HEK293T (cell line): ENCODE data around the gene LTB4R2.

Experiments
- CTCF ChIA-PET: fragments of 350-600 bp; formaldehyde crosslinking; extraction: SDS; loops from one replicate; lab custom pipeline; 2021; ENCODE audit warnings: antibody characterized with exemption, inconsistent platforms; lab: Yijun Ruan, JAX
- POLR2A ChIA-PET: fragments of 350-600 bp; formaldehyde crosslinking; extraction: SDS; loops from one replicate; lab custom pipeline; 2020; ENCODE audit warnings: antibody characterized with exemption, inconsistent platforms; lab: Yijun Ruan, JAX
- DNase-seq: peaks from one replicate; pipeline ENCODE4 v3.0.0; 2012; ENCODE audit warnings: mixed read lengths; ENCODE audit errors: extremely low spot score
- ARNT ChIP-seq: fragments of 450-650 bp; IDR thresholded peaks from 2 replicates; pipeline ENCODE4 v1.6.1; 2017; ENCODE audit warnings: mild to moderate bottlenecking
- BHLHE40 ChIP-seq: fragments of 450-650 bp; IDR thresholded peaks from 2 replicates; pipeline ENCODE4 v1.6.1; 2016; ENCODE audit warnings: mild to moderate bottlenecking, moderate library complexity, borderline replicate concordance
- CTBP1 ChIP-seq: fragments of 450-650 bp; IDR thresholded peaks from 2 replicates; pipeline ENCODE4 v1.6.1; 2016; ENCODE audit warnings: borderline replicate concordance
- ELF4 ChIP-seq: fragments of 450-650 bp; IDR thresholded peaks from 2 replicates; pipeline ENCODE4 v1.6.1; 2017; ENCODE audit warnings: antibody characterized with exemption
- FOXA1 ChIP-seq: fragments of 450-650 bp; IDR thresholded peaks from 2 replicates; pipeline ENCODE4 v1.6.1; 2016; ENCODE audit warnings: mild to moderate bottlenecking
- FOXK2 ChIP-seq: fragments of 450-650 bp; IDR thresholded peaks from 2 replicates; pipeline ENCODE4 v1.6.1; 2016; ENCODE audit warnings: mild to moderate bottlenecking
- FOXM1 ChIP-seq: fragments of 450-650 bp; IDR thresholded peaks from 2 replicates; pipeline ENCODE4 v1.6.1; 2017; ENCODE audit warnings: mild to moderate bottlenecking, borderline replicate concordance
- HDGF ChIP-seq: fragments of 450-650 bp; IDR thresholded peaks from 2 replicates; pipeline ENCODE4 v1.6.1; 2017; ENCODE audit warnings: antibody characterized with exemption, borderline replicate concordance
- L3MBTL2 ChIP-seq: fragments of 450-650 bp; conservative IDR thresholded peaks from 2 replicates; pipeline ENCODE4 v1.6.1; 2016; ENCODE audit warnings: mild to moderate bottlenecking
- LEF1 ChIP-seq: fragments of 450-650 bp; IDR thresholded peaks from 2 replicates; pipeline ENCODE4 v1.6.1; 2017; ENCODE audit warnings: mild to moderate bottlenecking, borderline replicate concordance
- NFRKB ChIP-seq: fragments of 450-650 bp; IDR thresholded peaks from 2 replicates; pipeline ENCODE4 v1.6.1; 2016; ENCODE audit warnings: mild to moderate bottlenecking, moderate library complexity
- SP1 ChIP-seq: fragments of 450-650 bp; IDR thresholded peaks from 2 replicates; pipeline ENCODE4 v1.6.1; 2017
- SUZ12 ChIP-seq: fragments of 450-650 bp; IDR thresholded peaks from 2 replicates; pipeline ENCODE4 v1.6.1; 2016; ENCODE audit warnings: mild to moderate bottlenecking
- TARDBP ChIP-seq: fragments of 450-650 bp; IDR thresholded peaks from 2 replicates; pipeline ENCODE4 v1.6.1; 2016
- ZNF384 ChIP-seq: fragments of 450-650 bp; IDR thresholded peaks from 2 replicates; pipeline ENCODE4 v1.6.1; 2016
- TF ChIP-seq, protein P1 (sequence below): fragments of 450-650 bp; IDR thresholded peaks from 2 replicates; pipeline ENCODE4 v1.6.1; 2016

Gene LTB4R2

DNA sequence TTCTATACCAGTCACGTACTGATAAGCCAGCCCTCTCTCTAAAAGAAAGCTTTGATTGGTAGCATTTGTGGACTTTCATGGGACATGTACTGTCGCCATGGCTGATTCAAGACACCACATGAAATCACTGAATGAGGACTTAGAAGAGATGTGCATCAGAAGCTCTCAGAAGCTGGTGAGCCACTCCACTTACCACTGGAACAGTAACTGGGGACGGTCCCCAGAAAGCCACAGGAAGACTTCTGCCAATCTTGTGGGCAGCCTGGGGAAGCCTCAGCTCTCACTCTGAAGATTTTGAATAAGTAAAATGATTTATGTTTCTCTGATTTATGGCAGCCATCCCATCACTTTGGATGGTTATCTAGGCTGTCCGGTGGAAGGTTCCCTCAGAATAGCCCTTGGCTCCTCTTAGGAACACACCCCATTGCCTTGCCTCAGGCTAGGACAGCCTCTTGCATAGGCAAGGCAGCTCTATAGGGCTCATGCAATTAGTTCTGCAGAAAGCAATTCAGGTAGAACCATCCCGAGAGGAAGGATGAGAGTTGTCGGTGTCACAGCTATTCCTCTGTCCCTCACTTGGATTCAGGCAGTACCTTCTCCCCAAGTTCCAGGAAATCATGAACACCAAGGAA, 20.2 kb upstream of the LTB4R2 start:
- TF ChIP-seq FOXA1 (no peak), NFRKB (no peak), FOXM1 (no peak), ARNT (no peak), BHLHE40 (no peak), CTBP1 (no peak), HDGF (no peak), SUZ12 (no peak), FOXK2 (no peak), ZNF384 (no peak), L3MBTL2 (no peak), TARDBP (no peak), ELF4 (no peak), SP1 (no peak), LEF1 (no peak)
- TF ChIP-seq, protein P1, sequence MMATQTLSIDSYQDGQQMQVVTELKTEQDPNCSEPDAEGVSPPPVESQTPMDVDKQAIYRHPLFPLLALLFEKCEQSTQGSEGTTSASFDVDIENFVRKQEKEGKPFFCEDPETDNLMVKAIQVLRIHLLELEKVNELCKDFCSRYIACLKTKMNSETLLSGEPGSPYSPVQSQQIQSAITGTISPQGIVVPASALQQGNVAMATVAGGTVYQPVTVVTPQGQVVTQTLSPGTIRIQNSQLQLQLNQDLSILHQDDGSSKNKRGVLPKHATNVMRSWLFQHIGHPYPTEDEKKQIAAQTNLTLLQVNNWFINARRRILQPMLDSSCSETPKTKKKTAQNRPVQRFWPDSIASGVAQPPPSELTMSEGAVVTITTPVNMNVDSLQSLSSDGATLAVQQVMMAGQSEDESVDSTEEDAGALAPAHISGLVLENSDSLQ: no peak
- CTCF ChIA-PET: interaction anchor here (0.6 to 1.7 kb wide), 2 partner anchors 9 to 18 kb away, joined by 4 to 6 read pairs; partner anchors contain the start of gene RABGGTA
- POLR2A ChIA-PET: interaction anchor here (0.7 to 1.4 kb wide), 5 partner anchors 19 to 152 kb away, joined by 3 to 6 read pairs (median 4); partner anchors contain the start of genes CHMP4A and TINF2
- no peak for DNase-seq

DNA sequence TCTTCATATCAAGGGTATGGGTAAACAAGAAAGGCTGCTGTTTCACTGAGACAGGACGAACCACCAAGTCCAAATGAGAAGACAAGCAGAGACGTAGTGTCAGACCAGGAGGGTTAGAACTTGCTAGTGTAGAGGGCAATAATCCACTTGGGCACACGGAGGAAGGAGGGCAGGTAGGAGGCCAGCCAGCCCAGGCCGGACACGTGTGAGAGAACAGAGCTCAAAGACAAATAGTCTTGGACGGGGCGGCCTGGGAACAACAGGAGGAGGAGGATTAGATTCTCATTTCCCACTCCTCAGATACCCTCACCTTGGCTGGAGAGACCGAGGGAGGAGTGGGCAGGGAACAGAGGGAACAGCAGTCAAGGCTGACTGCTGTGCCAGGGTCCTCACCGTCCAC, 19.2 kb upstream of the LTB4R2 start:
- ChIA-PET CTCF (interaction anchor here (1.7 kb wide), 1 partner anchor 19 kb away, joined by 6 read pairs; the partner anchor contains the start of gene RABGGTA), POLR2A (interaction anchor here (0.9 to 2.9 kb wide), 4 partner anchors 8 to 48 kb away, joined by 3 to 22 read pairs (median 8); partner anchors contain the start of genes DHRS1, NOP9, RABGGTA and TINF2)
- TF ChIP-seq ARNT (no peak), BHLHE40 (no peak), SUZ12 (no peak), TARDBP (no peak), FOXK2 (no peak), LEF1 (no peak), FOXA1 (no peak), HDGF (no peak), L3MBTL2 (no peak), SP1 (no peak), CTBP1 (no peak), ZNF384 (no peak), NFRKB (no peak), FOXM1 (no peak)
- TF ChIP-seq, protein P1: no peak
- no peak for DNase-seq

DNA sequence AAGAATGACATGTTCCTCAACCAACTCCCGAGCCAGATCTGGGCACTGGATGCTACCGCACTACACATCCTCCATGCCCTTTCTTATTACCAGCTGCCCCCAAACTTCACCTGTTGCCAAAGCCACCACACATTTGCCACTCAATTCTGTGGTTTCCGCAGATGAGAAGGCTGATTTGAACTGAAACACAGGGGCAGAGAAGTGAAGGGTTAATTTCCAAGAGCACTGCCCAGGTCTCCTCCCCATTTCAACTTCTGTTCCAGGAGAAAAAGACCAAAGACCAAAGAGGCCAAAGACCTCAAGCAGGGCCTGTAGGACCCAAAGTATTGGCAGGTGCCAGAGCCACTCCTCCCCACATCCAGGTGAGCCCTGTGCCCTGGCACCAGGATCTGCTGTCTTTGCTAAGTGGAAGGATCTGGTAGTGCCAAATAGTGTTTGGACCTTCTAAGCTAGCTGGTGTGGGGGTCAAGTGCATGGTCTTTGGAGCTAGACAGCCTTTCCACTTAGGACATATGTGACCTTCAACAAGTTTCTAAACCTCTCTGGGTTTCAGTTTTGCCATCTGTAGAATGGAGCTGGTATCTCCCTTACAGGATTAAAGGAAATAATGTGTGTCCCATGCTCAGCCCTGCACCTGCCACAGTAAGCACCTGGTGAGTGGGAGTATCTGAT, 18.4 kb upstream of the LTB4R2 start:
- TF ChIP-seq NFRKB (no peak), LEF1 (no peak), HDGF (no peak), FOXM1 (no peak), ELF4 (no peak), ZNF384 (no peak), FOXA1 (no peak), L3MBTL2 (no peak), SUZ12 (no peak), FOXK2 (no peak), TARDBP (no peak)
- TF ChIP-seq, protein P1: no peak
- DNase-seq: no peak
- ChIA-PET POLR2A (interaction anchor here (0.6 to 2.9 kb wide), 6 partner anchors 8 to 354 kb away, joined by 3 to 22 read pairs (median 4); partner anchors contain the start of genes DHRS1, NOP9, RABGGTA and TINF2), CTCF (interaction anchor here (1.7 to 1.9 kb wide), 2 partner anchors 16 to 20 kb away, joined by 6 to 8 read pairs; partner anchors contain the start of genes CIDEB and RABGGTA)

DNA sequence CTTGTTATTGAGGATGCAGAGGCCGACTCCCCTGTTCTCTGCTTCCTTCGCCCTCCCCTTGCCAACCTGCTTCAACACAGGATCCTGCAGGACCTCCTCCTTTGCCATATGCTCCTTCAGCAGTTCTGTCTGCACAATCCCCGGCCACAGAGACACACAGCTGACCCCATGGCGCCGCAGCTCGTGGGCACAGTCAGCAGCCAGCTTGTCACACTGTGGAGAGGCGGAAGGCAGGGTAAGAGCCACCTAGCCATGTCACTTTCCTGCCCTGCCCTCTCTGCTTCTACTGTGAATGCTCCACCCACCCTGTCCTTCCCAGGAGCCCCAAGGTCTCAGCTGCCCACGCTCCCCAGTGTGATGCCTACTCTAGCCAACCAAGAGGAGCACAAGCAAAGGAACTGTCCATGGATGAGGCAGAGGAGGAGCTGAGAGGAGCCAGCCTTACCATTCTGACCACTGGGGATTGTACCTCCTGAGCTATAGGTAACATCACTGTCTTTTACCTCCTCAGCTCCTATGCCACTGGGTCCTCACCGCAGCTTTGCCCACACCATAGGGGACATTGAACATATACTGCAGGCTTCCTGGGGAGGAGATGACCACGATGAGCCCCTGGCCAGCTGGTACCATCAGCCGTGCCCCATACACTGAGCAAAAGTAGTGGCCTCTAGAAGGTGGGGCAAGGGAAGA, 17.7 kb upstream of the LTB4R2 start:
- TF ChIP-seq ARNT (no peak), SUZ12 (no peak), SP1 (no peak), LEF1 (no peak), CTBP1 (no peak), FOXK2 (no peak), TARDBP (no peak), L3MBTL2 (no peak), ZNF384 (no peak), ELF4 (no peak), BHLHE40 (no peak), HDGF (no peak), FOXM1 (no peak), FOXA1 (no peak)
- TF ChIP-seq, protein P1: no peak
- DNase-seq: no peak
- ChIA-PET CTCF (interaction anchor here (1.2 to 1.9 kb wide), 3 partner anchors 16 to 50 kb away, joined by 5 to 8 read pairs (median 5); partner anchors contain the start of genes CIDEB and TINF2), POLR2A (interaction anchor here (0.6 to 2.9 kb wide), 5 partner anchors 21 to 355 kb away, joined by 3 to 22 read pairs (median 5); partner anchors contain the start of genes PSME2, RABGGTA, RNF31 and TINF2)
